SK-N-DZ (cell line): ENCODE results near the gene RPS16.

Experiments used
- DNase-seq: peaks from one replicate; pipeline ENCODE4 v3.0.0-alpha.2; 2015; ENCODE audit warnings: low spot score

Gene RPS16

DNA sequence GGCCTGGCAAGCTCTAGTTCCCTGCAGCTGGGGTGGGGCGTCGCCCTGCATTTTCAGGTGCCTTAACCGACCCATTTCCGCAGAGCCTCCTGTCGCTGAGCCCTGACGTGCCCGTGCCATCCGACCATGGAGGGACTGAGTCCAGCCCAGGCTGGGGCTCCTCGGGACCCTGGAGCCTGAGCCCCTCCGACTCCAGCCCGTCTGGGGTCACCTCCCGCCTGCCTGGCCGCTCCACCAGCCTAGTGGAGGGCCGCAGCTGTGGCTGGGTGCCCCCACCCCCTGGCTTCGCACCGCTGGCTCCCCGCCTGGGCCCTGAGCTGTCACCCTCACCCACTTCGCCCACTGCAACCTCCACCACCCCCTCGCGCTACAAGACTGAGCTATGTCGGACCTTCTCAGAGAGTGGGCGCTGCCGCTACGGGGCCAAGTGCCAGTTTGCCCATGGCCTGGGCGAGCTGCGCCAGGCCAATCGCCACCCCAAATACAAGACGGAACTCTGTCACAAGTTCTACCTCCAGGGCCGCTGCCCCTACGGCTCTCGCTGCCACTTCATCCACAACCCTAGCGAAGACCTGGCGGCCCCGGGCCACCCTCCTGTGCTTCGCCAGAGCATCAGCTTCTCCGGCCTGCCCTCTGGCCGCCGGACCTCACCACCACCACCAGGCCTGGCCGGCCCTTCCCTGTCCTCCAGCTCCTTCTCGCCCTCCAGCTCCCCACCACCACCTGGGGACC is 27.9 kb downstream of the RPS16 start:
- DNase-seq: no peak

DNA sequence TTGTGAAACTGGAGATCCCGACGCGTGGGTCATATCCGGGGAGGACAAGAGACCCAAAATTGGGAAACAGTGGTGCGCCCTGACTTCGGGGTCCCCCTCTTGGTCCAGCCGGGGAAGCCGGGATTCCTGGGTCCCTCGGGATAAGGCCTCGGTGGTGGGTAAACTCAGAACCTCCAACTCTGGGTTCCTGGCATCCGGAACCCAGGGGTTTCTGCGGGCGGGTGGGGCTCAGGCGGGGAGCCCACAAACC is 28.4 kb downstream of the RPS16 start:
- no peak for DNase-seq

DNA sequence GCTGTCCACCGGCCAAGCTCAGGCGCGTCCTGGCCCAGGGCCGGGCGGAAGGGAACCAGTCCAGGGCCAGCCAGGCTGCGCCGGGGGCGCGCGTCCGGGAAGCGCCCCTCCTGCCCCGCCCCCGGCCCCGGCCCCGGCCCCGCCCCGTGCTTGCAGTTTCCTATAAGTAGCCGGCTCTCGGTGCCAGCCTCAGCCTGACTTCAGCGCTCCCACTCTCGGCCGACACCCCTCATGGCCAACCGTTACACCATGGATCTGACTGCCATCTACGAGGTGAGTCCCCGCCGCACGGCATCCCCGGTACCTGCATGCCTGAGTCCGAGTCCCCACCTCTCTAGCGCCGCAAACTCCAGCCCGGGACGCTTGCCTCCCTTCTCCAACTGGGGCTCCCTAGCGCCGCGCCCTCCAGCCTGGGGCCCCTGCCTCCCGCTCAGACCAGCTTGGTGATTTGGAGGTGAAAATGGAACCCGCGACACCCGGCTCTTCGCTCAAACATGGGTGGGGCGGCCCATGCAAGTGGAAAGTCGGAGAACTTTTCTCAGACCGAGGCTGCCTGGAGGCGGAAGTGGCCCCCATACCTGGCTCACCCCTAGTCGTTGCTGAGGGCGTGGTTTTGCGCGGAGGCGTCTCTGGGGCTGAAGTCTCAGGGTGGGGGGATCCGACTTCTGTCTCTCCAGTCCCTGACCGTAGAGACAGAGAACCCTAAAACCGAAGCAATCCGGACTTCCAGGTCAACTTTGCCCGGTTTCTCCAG is 28.9 kb downstream of the RPS16 start, which contains the start of gene ZFP36:
ZFP36 (plus strand) TSS at position 192 of the 754 bp plus-strand sequence; CDS start at position 250, 58 bp downstream.
- DNase-seq: no peak

DNA sequence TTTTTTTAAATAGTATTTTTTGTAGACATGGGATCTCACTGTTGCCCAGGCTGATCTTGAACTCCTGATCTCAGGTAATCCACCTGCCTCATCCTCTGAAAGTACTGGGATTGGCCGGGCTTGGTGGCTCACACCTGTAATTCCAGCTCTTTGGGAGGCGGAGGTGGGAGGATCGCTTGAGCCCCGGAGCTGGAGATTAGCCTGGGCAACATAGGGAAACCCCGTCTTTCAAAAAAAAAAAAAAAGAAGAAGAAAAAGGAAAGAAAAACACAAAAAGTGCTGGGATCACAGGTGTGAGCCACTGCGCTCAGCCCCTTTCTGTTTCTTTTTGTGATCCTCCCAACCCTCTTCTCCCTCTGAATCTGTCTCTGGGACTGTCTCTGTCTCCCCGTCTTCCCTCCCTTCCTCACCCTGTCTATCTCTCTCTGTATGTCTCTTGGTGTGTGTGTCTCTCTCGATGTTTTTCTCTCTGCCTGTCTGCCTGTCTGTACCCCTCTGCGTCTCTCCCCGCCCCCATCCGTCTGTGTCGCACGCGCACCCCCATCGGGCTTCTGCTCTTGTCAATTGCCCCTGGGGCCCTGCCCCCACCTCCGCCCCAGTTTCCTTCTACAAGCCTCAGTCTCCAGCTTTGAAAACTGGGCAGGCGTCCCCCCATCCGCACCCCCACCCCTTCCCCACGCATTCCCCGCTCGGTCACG is 29.6 kb downstream of the RPS16 start:
- no peak for DNase-seq

DNA sequence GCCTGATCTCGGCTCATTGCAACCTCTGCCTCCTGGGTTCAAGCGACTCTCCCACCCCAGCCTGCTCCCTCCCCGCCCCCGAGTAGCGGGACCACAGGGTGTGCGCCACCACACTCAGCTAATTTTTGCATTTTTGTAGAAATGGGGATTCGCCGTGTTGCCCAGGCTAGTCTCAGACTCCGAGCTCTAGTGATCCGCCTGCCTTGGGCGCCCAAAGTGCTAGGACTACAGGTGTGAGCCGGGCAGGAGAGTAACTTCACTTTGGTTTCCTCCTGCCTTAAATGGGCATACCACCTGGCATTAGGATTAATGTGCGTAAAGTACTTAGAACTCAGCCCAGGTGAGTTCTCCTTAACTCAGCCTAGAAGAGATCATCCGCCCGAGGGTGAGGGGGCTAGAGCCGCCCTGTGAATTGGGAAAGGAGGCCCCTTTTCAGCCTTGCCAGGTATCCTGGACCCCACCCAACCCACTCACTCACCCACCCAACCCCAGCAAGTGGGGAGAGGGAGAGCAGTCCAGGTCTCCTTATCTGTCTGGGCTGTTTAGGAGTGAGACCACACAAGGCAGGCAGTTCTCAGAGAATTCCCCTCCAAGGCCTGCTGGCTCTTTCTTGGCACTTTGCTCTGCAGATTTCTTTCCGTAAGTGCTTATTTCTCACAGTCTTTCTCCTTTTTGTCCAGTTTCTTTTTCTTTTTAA is 30.3 kb downstream of the RPS16 start:
- DNase-seq: no peak

DNA sequence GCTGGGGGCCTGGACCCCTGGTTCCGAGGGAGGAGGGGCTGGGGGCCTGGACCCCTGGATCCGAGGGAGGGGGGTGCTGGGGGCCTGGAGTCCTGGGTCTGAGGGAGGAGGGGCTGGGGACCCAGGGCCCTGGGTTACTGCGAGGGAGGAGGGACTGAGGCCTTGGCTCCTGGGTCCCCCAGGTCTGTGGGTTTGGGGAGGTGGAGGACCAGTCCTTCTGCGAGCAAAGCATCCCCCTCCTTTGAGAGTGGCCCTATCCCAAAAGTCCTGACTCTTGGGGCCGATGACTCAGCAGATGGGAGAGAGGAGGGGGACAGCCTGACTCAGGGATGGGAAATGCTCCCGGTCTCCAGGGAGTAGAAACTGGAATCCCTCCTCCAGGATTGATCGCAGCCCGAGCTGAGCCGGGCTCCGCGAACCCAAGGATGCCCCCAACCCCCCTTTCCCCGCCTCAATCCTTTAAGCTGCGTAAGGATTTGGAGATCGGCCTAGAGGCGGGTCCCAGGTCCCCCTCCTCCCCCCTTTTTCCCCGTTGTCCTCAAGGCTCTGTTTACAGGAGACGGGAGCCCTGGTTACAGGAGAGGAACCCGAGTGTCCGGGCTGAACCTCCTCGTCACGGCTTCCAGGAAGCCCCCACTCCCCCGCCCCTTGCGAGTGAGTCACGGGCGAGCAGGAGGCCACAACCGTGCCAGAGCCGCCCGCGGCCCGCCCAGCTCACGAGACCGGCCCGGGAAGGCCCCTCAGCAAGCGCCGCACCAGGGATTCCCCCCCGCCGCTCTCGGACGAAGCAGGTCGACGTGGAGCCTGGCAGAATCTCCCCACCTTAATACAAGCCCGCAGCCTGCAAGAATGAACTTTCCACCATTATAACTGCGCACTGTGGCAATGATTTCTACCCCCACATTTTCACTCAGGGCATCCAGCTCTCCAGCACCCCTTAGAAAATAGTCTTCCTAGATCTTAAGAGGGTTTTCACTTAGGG is 32.1 kb downstream of the RPS16 start:
- peak; percentile 57 for DNase-seq

DNA sequence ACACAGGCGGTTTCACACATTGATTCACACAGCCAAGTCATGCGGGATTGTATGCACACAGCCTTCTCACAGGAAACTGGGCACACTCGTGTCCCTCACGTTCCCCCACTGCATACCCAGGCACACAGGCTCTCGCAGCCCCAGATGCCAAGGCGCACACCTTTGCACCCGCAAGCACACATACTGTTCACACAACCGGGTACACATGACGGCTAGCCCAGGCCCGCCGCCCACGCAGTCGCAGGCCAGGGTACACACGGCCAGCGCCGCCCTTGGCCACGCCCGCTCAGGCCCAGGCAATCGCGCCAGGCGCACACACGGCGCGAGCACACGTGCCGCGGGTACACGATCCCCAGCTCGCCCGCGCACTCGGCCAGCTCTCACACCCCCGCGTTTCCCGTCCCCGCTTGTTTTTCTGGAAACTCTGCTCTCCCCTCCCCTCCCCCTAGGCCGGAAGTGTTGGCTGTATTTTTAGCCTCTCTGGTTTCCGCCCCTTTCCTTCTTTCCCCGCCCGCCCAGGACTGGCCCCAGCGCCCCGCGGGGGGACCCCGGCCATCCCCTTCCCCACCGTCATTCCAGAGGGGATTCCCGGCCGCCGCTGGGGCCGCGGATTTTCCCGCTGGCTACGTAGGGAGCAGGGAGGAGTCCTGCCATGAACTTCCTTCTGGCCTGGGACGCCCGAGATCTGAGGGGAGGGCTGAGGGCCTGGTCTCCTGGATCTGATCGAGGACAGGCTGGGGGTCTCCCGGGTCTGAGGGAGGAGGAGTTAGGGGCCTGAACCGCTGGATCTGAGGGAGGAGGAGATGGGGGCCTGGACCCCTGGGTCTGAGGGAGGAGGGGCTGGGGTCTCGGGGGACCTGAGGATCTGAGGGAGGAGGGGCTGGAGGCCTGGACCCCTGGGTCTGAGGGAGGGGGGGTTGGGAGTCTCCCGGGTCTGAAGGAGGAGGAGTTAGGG is 33.1 kb downstream of the RPS16 start:
- DNase-seq: peak; percentile 62

DNA sequence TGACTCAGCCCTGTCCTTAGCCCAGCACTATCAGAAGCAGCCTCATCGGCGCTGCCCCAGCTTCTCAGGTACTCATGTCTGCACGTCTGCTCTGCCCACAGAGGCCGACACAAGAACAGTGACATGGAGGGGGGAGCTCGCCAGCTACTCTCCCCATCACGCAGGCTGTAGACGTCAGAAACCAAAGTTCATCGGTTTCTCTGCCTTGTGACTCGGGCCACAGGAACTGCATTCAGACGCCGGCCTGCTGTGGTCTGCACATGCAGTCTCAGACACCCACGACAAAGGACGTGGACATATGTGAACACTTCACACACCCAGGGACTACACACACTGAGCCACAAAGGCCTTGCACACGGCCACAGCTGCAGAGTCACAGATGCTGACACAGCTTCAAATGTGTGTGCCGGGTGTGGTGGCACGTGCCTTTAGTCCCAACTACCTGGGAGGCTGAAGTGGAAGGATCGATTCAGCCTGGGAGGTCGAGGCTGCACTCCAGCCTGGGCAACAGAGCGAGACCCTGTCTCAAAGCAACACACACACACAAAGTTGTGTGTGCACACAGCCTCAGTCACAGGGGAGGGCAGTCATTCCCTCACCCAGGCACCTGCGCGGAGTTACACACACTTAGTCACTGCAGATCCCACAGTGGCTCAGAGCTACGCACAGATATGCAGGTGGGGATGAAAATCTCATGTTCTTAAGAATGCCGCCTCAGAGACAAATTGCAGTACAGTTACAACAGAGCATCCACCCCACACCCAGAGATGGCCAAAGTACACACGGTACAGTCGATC is 34.0 kb downstream of the RPS16 start:
- no peak for DNase-seq

DNA sequence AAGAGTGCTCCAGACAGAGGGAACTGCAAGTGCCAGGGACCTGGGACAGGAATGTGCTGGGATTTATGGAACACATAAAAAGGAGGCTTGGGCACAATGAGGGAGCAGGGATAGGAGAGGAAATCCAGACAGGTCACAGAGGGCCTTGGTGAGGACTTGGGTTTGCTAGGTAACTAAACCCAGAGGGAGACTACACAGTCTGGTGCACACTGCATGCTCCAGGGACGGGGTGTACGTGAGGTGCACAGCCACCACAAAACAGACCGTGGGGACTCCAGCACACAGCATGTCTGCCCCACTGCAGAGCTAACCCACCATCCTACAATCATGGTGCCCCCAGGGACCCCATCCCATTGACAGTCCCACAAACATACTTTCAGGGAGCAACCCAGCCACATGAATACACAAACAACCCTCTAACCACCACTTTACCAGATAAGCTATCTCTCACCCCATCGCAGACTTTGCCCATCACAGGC is 34.6 kb downstream of the RPS16 start:
- no peak for DNase-seq

DNA sequence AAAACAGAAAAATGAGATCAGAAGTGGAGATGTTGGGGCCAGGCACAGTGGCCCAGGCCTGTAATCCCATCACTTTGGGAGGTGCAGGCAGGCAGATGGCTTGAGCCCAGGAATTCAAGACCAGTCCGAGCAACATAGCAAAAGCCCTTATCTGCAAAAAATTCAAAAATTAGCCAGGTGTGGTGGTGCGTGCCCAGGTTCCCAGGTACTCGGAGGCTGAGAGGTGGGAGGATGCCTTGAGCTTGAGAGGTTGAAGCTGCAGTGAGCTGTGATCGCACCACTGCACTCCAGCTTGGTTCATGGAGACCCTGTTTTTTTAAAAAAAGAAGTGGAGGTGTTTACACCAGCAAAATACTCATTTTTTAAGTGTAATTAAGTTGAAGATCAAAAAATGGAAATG is 35.7 kb downstream of the RPS16 start:
- no peak for DNase-seq

DNA sequence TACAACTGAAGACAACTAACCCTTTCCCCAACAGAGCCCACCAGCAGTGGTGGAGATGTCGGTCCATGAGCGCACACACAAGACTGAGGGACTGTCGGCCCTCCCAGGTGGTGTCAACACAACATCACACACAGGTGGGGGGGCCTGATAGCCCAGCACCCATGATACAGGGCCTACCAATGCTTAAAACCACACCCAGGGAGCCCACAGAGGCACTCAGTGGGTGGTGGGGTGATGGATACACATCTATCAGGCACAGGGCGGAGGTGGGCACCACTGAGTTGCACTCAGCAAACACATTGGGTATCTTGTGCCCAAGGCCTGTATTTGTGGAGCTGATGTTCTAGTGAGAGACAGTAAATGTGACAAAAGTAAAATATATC is 36.1 kb downstream of the RPS16 start:
- DNase-seq: no peak

DNA sequence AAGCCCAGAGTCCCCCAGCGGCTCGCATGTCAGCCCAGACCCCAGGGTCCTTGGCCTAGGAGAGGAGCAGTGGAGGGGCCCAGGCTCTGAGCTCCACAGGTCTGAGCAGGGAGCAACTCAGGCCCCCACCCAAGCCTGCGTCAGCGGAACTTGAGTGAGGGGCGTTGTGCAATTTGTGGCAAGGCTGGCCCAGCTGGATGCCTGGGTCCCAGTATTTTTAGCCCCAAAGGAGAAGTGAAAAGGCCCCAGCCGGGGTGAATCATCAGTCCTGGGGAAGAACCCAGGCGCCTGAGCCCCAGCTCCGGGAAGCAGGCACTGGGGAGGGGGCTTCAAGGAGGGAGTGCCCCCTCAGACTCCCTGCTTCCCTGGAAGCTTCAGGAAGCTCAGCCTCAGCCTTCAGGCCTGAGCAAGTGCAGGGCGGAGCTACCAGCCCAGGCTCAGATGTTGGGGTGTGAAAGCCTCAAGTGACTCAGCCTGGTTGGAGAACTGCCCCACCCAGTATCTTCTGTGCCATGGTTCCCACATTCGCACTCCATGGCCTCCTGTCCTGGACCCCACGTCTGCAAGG is 37.4 kb downstream of the RPS16 start:
- no peak for DNase-seq

DNA sequence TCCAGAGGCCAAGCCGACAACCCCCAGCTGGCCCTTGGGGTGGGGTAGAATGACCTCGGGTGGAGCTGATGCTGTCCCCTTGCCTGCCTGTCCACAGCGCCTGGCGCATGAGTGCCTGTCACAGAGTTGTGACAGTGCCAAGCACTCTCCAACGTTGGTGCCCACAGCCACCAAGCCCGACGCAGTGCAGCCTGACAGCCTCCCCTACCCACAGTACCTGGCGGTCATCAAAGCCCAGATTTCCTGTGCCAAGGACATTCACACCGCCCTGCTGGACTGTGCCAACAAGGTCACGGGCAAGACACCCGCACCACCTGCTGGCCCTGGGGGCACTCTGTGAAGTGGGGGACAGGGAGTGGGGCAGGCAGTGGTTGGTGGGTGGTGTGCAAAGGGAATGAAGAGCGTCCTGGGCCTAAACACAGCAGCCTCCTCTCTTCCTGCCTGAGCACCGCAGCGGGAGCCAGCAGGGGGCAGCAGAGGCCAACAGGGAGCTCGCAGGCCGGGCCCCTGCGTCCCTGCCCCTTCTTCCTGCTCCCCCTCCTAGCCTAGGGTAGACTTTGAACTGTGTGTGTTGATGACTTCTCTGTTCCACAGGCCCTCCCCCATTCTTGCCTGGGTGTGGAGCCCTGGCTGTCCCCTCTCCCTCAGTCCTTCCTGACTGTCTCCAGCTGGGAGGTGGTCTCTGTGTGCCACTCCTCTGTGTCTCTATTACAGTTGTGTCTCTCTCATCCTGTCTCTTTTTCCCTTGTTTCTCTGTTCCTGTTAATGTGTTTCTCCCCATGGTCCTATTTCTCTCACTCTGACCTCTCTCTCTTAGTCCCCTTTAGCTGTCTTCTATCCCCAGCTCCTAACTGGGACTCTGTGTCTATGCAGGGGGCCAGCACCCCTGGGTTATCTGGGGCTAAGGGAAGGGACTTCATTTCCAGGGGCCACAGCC is 38.1 kb downstream of the RPS16 start:
- DNase-seq: peak; percentile 61

DNA sequence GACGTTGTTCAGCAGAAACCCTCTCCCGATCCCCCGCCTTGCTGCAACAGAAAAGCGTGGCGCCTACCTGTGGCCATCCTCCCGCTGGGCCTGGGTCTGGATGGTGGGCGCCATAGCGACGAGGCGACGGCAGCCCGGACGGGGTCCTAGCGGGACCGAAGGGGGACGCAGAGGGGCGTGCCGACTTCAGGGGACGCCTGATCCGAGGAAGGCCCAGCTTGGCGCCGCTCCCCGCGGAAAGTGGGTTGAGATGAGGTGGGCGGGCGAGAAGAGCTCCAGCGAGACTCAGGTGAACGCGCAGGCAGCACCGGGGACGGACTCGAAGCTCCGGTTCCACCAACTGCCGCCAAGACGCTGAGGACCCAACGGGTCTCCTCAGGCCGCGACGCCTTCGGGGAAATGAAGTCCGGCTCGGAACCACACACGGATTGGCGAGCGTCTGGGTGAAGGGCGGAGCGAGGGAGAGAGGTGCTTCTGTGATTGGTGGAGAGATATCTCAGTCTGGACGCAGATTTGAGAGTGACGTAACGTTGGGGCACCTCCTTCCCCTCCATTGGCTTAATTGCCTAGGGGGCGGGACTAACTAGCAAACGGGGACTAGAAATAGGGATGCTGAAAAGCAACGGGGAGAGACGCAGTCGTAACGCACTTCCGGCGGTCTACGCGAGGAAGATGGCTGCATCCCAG is 44.9 kb downstream of the RPS16 start, which contains the start of the genes MED29 and PAF1:
MED29 (plus strand) TSS at position 628 of the 687 bp plus-strand sequence; CDS start at position 673, 45 bp downstream.
PAF1 (minus strand) TSS at position 356 of the 687 bp plus-strand sequence; CDS start at position 114, 242 bp downstream.
- peak; percentile 99 for DNase-seq

DNA sequence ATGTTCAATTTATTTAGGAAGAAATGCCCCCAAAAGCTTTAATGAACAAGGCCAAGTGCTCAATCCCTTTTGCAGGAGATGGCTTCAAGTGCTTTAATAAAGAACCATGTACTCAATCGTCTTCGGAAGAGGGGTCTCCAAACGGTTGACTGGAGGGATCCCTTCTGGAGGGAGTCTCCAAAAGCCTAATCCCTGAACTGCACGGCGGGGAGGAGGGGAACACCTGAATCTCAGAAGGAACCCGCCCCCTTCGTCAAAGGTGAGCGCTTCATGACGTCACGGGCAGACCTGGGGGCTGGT is 45.3 kb downstream of the RPS16 start:
- no peak for DNase-seq

DNA sequence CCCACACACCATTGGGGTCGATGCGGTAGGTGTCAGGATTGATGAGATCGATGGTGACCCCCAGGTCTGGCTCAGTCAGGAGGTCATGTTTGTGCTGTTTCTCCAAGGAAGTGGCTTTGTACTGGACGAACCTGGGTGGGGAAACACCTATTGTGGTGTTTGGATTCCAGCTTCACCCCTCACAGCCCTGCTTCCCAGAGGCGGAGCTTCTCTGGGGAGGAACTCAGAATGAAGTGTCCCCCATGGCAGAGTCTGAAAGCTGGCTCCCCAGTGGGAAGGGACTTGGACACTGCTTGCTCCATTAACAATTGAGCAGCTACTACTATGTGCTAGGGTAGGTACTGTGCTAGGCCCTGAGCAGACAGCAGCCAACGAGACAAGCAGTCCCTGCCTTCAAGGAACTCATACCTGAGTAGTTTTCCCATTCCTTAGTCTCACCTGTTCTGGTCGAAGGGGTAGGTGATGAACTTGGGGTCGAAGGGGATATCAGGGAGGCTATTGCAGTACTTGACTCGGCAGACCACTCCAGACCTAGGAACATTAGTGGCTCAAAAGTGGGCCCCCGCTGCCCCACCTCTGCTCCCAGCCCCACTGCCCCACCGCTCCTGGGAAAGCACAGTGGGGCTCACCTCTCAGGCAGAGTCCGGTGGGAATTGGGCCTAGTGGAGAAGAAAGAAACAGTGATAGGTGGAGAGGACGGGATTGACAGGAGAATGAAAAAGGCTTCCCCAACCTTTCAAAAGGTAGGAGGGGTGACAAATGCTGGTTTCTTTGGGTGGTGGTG is 45.9 kb downstream of the RPS16 start:
- no peak for DNase-seq
